Heart left ventricle (tissue), 16 donors: ENCODE measurements around the gene ETV4. TPM values are rescaled to one million over a fixed set of nuclear protein-coding genes. Genes with fewer than 3 reads are reported as not detected.

Experiments used
- ATAC-seq, 4 donors: fragments of 200-7000 bp; cut with Tn5 transposase; one replicate each; pipeline ENCODE4 v1.9.1; 2020 to 2022; ENCODE audit warnings: moderate library complexity in 4 of 4, mild to moderate bottlenecking in 3 of 4, moderate number of reproducible peaks in 1 of 4
- DNase-seq, 5 donors: peaks; one replicate each; pipeline ENCODE4 v3.0.0-alpha.2; 2020
- H3K27ac ChIP-seq, 12 donors: fragments of 200-600 bp; sonication (generic) in 4 of 12; one replicate each; pipeline versions ENCODE4 v1.5.0 to v1.8.0; 2016 to 2022; ENCODE audit warnings: mild to moderate bottlenecking in 2 of 12
- H3K27me3 ChIP-seq, 9 donors: fragments of 200-600 bp; sonication (generic) in 2 of 9; one replicate each; pipeline versions ENCODE4 v1.5.1 to v1.8.0; 2016 to 2022; ENCODE audit warnings: mild to moderate bottlenecking in 3 of 9
- H3K36me3 ChIP-seq, 9 donors: fragments of 200-600 bp; sonication (generic) in 2 of 9; one replicate each; pipeline versions ENCODE4 v1.5.0 to v1.8.0; 2018 to 2022; ENCODE audit warnings: mild to moderate bottlenecking in 2 of 9
- H3K4me1 ChIP-seq, 12 donors: fragments of 200-600 bp; sonication (generic) in 4 of 12; one replicate each; pipeline versions ENCODE4 v1.5.0 to v1.8.0; 2016 to 2022; ENCODE audit warnings: mild to moderate bottlenecking in 3 of 12
- H3K4me3 ChIP-seq, 12 donors: fragments of 200-600 bp; sonication (generic) in 4 of 12; one replicate each; pipeline versions ENCODE4 v1.5.0 to v1.8.0; 2017 to 2022; ENCODE audit warnings: mild to moderate bottlenecking in 9 of 12, moderate library complexity in 4 of 12
- H3K9me3 ChIP-seq, 12 donors: fragments of 200-600 bp; sonication (generic) in 4 of 12; one replicate each; pipeline versions ENCODE4 v1.5.0 to v1.8.0; 2016 to 2022; ENCODE audit warnings: mild to moderate bottlenecking in 1 of 12
- CTCF ChIP-seq, 12 donors: fragments of 200-600 bp; sonication (generic) in 4 of 12; IDR thresholded peaks; one replicate each; pipeline versions ENCODE4 v1.5.0 to v1.8.0; 2018 to 2022; ENCODE audit warnings: antibody characterized with exemption in 12 of 12, mild to moderate bottlenecking in 5 of 12
- POLR2A ChIP-seq, 2 donors: fragments of 450-650 bp; IDR thresholded peaks; one replicate each; pipeline ENCODE4 v1.6.1; 2017; ENCODE audit warnings: antibody characterized with exemption in 2 of 2, mild to moderate bottlenecking in 2 of 2, moderate library complexity in 2 of 2
- WGBS, 4 donors: extraction: QIAGEN DNeasy Blood & Tissue Kit in 2 of 4; methylation state at CpG; one replicate each; pipeline versions ENCODE4 v1.1.5 to v1.1.7; 2013 to 2018; 5-methylcytosine and 5-hydroxymethylcytosine counted together
- intact Hi-C, 10 donors: fragments of 100-400 bp; cut with DNase I; formaldehyde crosslinking; loops; one replicate each; pipeline versions ENCODE4 v1.11.1 to v1.14.2; 2022
- polyA plus RNA-seq, 2 donors: library from polyadenylated mRNA; stranded (reverse); fragments of 200-250 nt; gene quantifications; one replicate each; pipeline ENCODE4 v1.2.3, GENCODE V29; 2013
- total RNA-seq, 9 donors: library from RNA; depleted of rRNA in 2 of 9; stranded (reverse); fragments of >200 nt in 2 of 9; fragmentation: NEBNext Ultra II Directional in 3 of 9; extraction: Animal tissue kit (Norgen Biotek cat#: 25700) in 3 of 9; gene quantifications; one replicate each; pipeline versions ENCODE4 v1.1.0 to v1.2.4, GENCODE V29; 2016 to 2023
- donor health status: ischemic (EF 13 %, LVEDD 7.1; RV severe dilation, severe dysfunction).
- donor health status: healthy with polysubstance abuse.
- donor health status: DM: no; HTN: yes; CAD: no.
- donor health status: DM: no; HTN: no; CAD: no.
- donor health status: ischemic (EF 25% LVEDD 6.9; RV normal size, moderate dysfunction).
- donor health status: ischemic (EF 25% LVEDD 5.7; RV mildly dilated, moderate dysfunction).
- donor health status: healthy.
- donor health status: DM: yes; HTN: yes; CAD: no.
- donor health status: ischemic (EF 35%, LVEDD 5.7; RV mildly dilated, moderate dysfunction).
- donor health status: nonischemic (EF 11% LVEDD 7.7; RV severe dilation, severe dysfunction).
- donor health status: DM: yes; HTN: yes; CAD: no.
- donor health status: PGD.
- donor health status: ischemic (EF 29% LVEDD 5.4; RV normal size, mild dysfunction).
- donor health status: nonischemic (EF 23%, LVEDD 6.1; RV moderate dilation, normal function).

The ETV4 gene
- total and polyA plus RNA-seq, 11 donors, result 0.30 to 1.7 (median 0.74) TPM

GRCh38 chr17:43526886-43527648, 19.1 kb downstream of the ETV4 start:
- WGBS, 4 donors, result 83 to 86% (median 85%) methylated on average over 6 to 7 of the region's 7 CpGs
- H3K4me1 ChIP-seq, result peaks cover 4 to 43% (median 28%) of the 10 kb centered on the region in 12 donors
- intact Hi-C loops, result no loop called here
- DNase-seq (no peak), ATAC-seq (no peak)
- no peak overlapping the region for H3K4me3 ChIP-seq
- H3K27ac ChIP-seq, result peak overlapping the region in 7 of 12 donors; percentile 7 to 67 (median 50)
- TF ChIP-seq POLR2A (IDR thresholded peaks at IDR 0.05) (no peak), CTCF (IDR thresholded peaks at IDR 0.05) (no peak)
- H3K27me3 ChIP-seq, result no peaks in the 10 kb centered on the region
- peaks cover 0 to 65% (median 48%) of the 10 kb centered on the region in 9 donors for H3K36me3 ChIP-seq
- no peaks in the 10 kb centered on the region for H3K9me3 ChIP-seq

- no peaks in the 10 kb centered on the region for H3K27me3 ChIP-seq
- peaks cover 2 to 28% (median 13%) of the 10 kb centered on the region in 12 donors for H3K4me1 ChIP-seq
- intact Hi-C loops, result loop anchor here in 5 of 10 donors (2.0 to 5.0 kb wide), 4 partner anchors 37 to 150 kb away; no protein-coding TSS in a partner anchor
- 80 to 92% (median 91%) methylated on average over 8 of the region's 8 CpGs for WGBS, 4 donors
- ATAC-seq (no peak), DNase-seq (no peak)
- H3K27ac ChIP-seq, result peak overlapping the region in 2 of 12 donors; percentile 38 to 51
- no peak for TF ChIP-seq CTCF (IDR thresholded peaks at IDR 0.05)
- TF ChIP-seq POLR2A (IDR thresholded peaks at IDR 0.05), result no peak
- no peaks in the 10 kb centered on the region for H3K9me3 ChIP-seq
- peaks cover 0 to 85% (median 68%) of the 10 kb centered on the region in 9 donors for H3K36me3 ChIP-seq
- H3K4me3 ChIP-seq, result no peak overlapping the region
Observed at GRCh38 chr17:43524945-43525575, 21.1 kb downstream of the ETV4 start.

GRCh38 chr17:43521389-43521788, 24.8 kb downstream of the ETV4 start:
- Histone ChIP-seq H3K27me3 (no peaks in the 10 kb centered on the region), H3K4me3 (no peak overlapping the region), H3K9me3 (no peaks in the 10 kb centered on the region), H3K36me3 (peaks cover 0 to 100% (median 96%) of the 10 kb centered on the region in 9 donors), H3K4me1 (peaks cover 0 to 17% (median 11%) of the 10 kb centered on the region in 12 donors), H3K27ac (no peak overlapping the region)
- WGBS, 4 donors, result 97 to 99% (median 98%) methylated on average over 4 of the region's 4 CpGs
- TF ChIP-seq CTCF (IDR thresholded peaks at IDR 0.05), result no peak
- TF ChIP-seq POLR2A (IDR thresholded peaks at IDR 0.05), result no peak
- no peak for DNase-seq
- intact Hi-C loops, result loop anchor here in 4 of 10 donors (2.0 to 5.0 kb wide), 4 partner anchors 41 to 153 kb away; no protein-coding TSS in a partner anchor
- ATAC-seq, result no peak
